Hippocampal formation (tissue), 2 donors: ENCODE data around the gene FGF22.
"Not testable (repeated sequence)": the region's sequence is repeated elsewhere in the genome, so short reads cannot be mapped to it uniquely, and the experiment has no call there.

ENCODE experiments used
- DNase-seq, 2 donors: peaks; one replicate each; lab custom pipeline; 2025; lab: John Stamatoyannopoulos, UW

FGF22 gene

GRCh38 chr19:639253-640160, at the start of gene FGF22:
FGF22 (plus strand) TSS chr19:639879; CDS start chr19:639926, 47 bp downstream.
- peak; percentile 66 to 91 for DNase-seq

GRCh38 chr19:590396-590745, 49.3 kb upstream of the FGF22 start:
- no peak for DNase-seq

GRCh38 chr19:590750-591098, 49.0 kb upstream of the FGF22 start:
- no peak for DNase-seq

- peak in 1 of 2 donors; percentile 19 for DNase-seq
Measured at GRCh38 chr19:591099-591958, 48.4 kb upstream of the FGF22 start.

GRCh38 chr19:592101-592500, 47.6 kb upstream of the FGF22 start:
- no peak for DNase-seq

- DNase-seq, result no peak
Measured at GRCh38 chr19:593055-593454, 46.6 kb upstream of the FGF22 start.

GRCh38 chr19:593505-593904, 46.2 kb upstream of the FGF22 start:
- DNase-seq, result no peak

- no peak for DNase-seq
Measured at GRCh38 chr19:594265-594870, 45.3 kb upstream of the FGF22 start.

- DNase-seq, result no peak
Measured at GRCh38 chr19:595326-596262, 44.1 kb upstream of the FGF22 start.

- no peak for DNase-seq
Measured at GRCh38 chr19:596263-596655, 43.4 kb upstream of the FGF22 start.

GRCh38 chr19:597406-598315, 42.0 kb upstream of the FGF22 start:
- no peak for DNase-seq

- no peak for DNase-seq
Measured at GRCh38 chr19:601310-601709, 38.4 kb upstream of the FGF22 start.

GRCh38 chr19:601790-602189, 37.9 kb upstream of the FGF22 start:
- no peak for DNase-seq

- no peak for DNase-seq
Measured at GRCh38 chr19:602391-603301, 37.0 kb upstream of the FGF22 start.

GRCh38 chr19:603302-603639, 36.4 kb upstream of the FGF22 start:
- DNase-seq, result not testable (repeated sequence)

GRCh38 chr19:603779-604178, 35.9 kb upstream of the FGF22 start:
- DNase-seq, result not testable (repeated sequence)

- no peak for DNase-seq
Measured at GRCh38 chr19:604355-604754, 35.3 kb upstream of the FGF22 start.

GRCh38 chr19:605061-605971, 34.4 kb upstream of the FGF22 start:
- not testable (repeated sequence) for DNase-seq
